ENCODE measurements around the gene FAM135A. TPM values are rescaled to one million over a fixed set of nuclear protein-coding genes. Genes with fewer than 3 reads are reported as not detected.
A peak's percentile ranks its signal among the peaks of the same experiment; 100 is the strongest.

FAM135A gene
- total and polyA plus RNA-seq, 9 of the 15 experiments (the other 6 are each of a cell fraction or from before 2014, with no cell fraction given) = 7.4 to 32.9 (median 19.2) TPM

DNA sequence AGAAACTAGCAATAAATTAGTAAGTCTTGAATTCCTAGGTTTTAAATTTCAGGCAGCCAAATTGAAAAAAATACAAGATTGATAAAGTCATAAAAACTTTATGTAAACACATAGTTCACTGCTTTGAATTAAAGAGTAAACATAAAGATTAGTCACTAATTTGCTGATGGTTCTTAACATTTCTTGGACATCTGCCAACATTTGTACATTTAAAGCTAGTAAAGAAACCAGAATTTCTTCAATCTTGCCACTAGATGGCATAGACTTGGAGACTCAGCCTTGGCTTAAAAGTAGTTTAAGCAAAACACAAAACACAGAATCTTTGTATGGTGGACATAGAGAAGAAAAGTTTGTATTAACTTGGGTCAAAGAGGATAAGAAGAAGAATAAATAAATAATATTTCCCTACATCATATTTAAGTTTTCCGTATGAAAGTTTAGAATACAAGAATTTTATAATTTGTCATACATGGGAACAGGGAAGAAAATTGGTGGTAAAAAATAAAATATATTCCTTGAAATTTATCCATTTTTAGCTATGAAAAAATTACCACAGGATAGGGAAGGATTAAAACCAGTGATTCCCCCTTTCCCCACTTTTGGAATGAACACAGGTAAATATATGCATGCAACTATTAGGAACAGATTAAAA lies 41.7 kb upstream of the FAM135A start:
- H3K4me3 ChIP-seq = no peak overlapping the region
- H3K9ac ChIP-seq (ENCODE audit: insufficient read depth in 1 of 2, low read depth in 2 of 2, low read length in 2 of 2) = no peak overlapping the region
- H3K27me3 ChIP-seq (ENCODE audit: control insufficient read depth in 2 of 2, insufficient read depth in 2 of 2, low read length in 2 of 2) = peaks cover 0 to 3% of the 10 kb centered on the region in 2 experiments; a peak in 1 of 5 replicates
- BruUV-seq (replicated peaks) = no TSS peak
- CTCF ChIA-PET (ENCODE audit: low intra/inter-chr PET ratio) = interaction anchor here (0.6 to 5.4 kb wide), 5 partner anchors 61 to 641 kb away, joined by 3 to 77 read pairs (median 6); no protein-coding TSS in a partner anchor
- FAIRE-seq (peak; percentile 91), DNase-seq (ENCODE audit: extremely low read depth in 1 of 4, low spot score in 3 of 4) (peak; percentile 47 to 70 (median 54)), ATAC-seq (peak; percentile 67)
- H3K79me2 ChIP-seq (ENCODE audit: control insufficient read depth, insufficient read depth, low read length) = no peaks in the 10 kb centered on the region
- no peak overlapping the region for H2AFZ ChIP-seq (ENCODE audit: low read depth, low read length)
- no peaks in the 10 kb centered on the region for H3K36me3 ChIP-seq (ENCODE audit: control insufficient read depth, insufficient read depth, low read length)
- H3K27ac ChIP-seq (ENCODE audit: extremely low read depth, low read depth, low read length) = no peak overlapping the region
- H4K20me1 ChIP-seq (replicated peaks; ENCODE audit: control insufficient read depth, insufficient read depth, low read length) = no peaks in the 10 kb centered on the region
- POLR2A ChIA-PET = interaction anchor here (0.9 to 1.9 kb wide), 5 partner anchors 9 to 63 kb away, joined by 3 to 8 read pairs (median 4); partner anchors contain the start of gene FAM135A
- no peak overlapping the region for H3K4me2 ChIP-seq (ENCODE audit: insufficient read depth, low read length)
- no peaks in the 10 kb centered on the region for H3K9me1 ChIP-seq (ENCODE audit: control insufficient read depth, insufficient read depth, low read length)
- H3K9me3 ChIP-seq (replicated peaks; ENCODE audit: control insufficient read depth, insufficient read depth, low read depth, low read length) = no peaks in the 10 kb centered on the region
- WGBS (ENCODE audit: insufficient coverage, low coverage, missing lambda C conversion rate) = 0% methylated on average over 1 of the region's 1 CpG
- intact Hi-C loops (cut with micrococcal nuclease) = loop anchor here (10.0 kb wide), 1 partner anchor 513 kb away; no protein-coding TSS in a partner anchor
- H3K4me1 ChIP-seq (replicated peaks in 1 of 2; ENCODE audit: control insufficient read depth in 2 of 2, insufficient read depth in 2 of 2, low read length in 2 of 2) = peaks cover 0 to 8% of the 10 kb centered on the region in 2 experiments; a peak in 3 of 5 replicates
- in situ Hi-C loops (cut with MboI) = no loop called here
- TF ChIP-seq FOXA1 (IDR thresholded peaks at IDR 0.05; ENCODE audit: borderline replicate concordance) = no peak
- no peak for TF ChIP-seq SIRT6 (IDR thresholded peaks at IDR 0.05; ENCODE audit: low read depth, low read length)
- peak; percentile 30; the same call in 1 of the 2 replicates for TF ChIP-seq ARID1B (IDR thresholded peaks at IDR 0.05)
- TF ChIP-seq RFX1 (IDR thresholded peaks at IDR 0.05) = no peak
- TF ChIP-seq NFIC (IDR thresholded peaks at IDR 0.05) = peak; percentile 99
- TF ChIP-seq PTTG1 (tag; IDR thresholded peaks at IDR 0.05; ENCODE audit: low read depth) = no peak
- TF ChIP-seq SMARCE1 (IDR thresholded peaks at IDR 0.05) = peak; percentile 42; the same call in 1 of the 2 replicates
- TF ChIP-seq ZNF766 (CRISPR knock-in tag; conservative IDR thresholded peaks at IDR 0.05) = peak; percentile 76; the same call in 1 of the 2 replicates
- no peak for TF ChIP-seq CHD2 (IDR thresholded peaks at IDR 0.05; ENCODE audit: low read depth, low read length)
- peak in 1 of 2 experiments; percentile 35; a peak in 1 of 4 replicates for TF ChIP-seq RCOR1 (IDR thresholded peaks at IDR 0.05; ENCODE audit: borderline replicate concordance in 1 of 2, low read depth in 2 of 2, low read length in 2 of 2)
- peak; percentile 73 for TF ChIP-seq FOSL1 (tag; conservative IDR thresholded peaks at IDR 0.05)
- TF ChIP-seq HDAC3 (IDR thresholded peaks at IDR 0.05; ENCODE audit: borderline replicate concordance, partially characterized antibody) = no peak
- TF ChIP-seq DEAF1 (CRISPR knock-in tag; IDR thresholded peaks at IDR 0.05) = 0 out of 2 replicates have a peak, but pooled peaks have one; percentile 62
- peak; percentile 19; the same call in 1 of the 2 replicates for TF ChIP-seq DPF2 (IDR thresholded peaks at IDR 0.05)
